Effector memory CD4-positive, alpha-beta T cell (primary cell): ENCODE measurements around the gene PKDCC.

Experiments used
- DNase-seq, 3 donors: peaks; one replicate each; pipeline ENCODE4 v3.0.0-alpha.2; 2020
- H3K27ac ChIP-seq: 2 replicates; pipeline ENCODE4 v1.7.0; 2013; ENCODE audit warnings: mild to moderate bottlenecking, low read length, moderate library complexity; ENCODE audit not compliant: insufficient read depth, poor library complexity, severe bottlenecking
- H3K27me3 ChIP-seq: replicated peaks from 2 replicates; pipeline ENCODE4 v1.7.0; 2013; ENCODE audit warnings: mild to moderate bottlenecking, low read length; ENCODE audit not compliant: insufficient read depth, control insufficient read depth, poor library complexity, severe bottlenecking
- H3K36me3 ChIP-seq: 2 replicates; pipeline ENCODE4 v1.7.0; 2013; ENCODE audit warnings: mild to moderate bottlenecking, low read length, moderate library complexity; ENCODE audit not compliant: control insufficient read depth, insufficient read depth
- H3K4me1 ChIP-seq: 2 replicates; pipeline ENCODE4 v1.7.0; 2013; ENCODE audit warnings: low read length, mild to moderate bottlenecking; ENCODE audit not compliant: control insufficient read depth, insufficient read depth, poor library complexity, severe bottlenecking
- H3K4me3 ChIP-seq: 2 replicates; pipeline ENCODE4 v1.7.0; 2013; ENCODE audit warnings: low read length, low read depth, mild to moderate bottlenecking; ENCODE audit not compliant: insufficient read depth, poor library complexity, severe bottlenecking
- H3K9me3 ChIP-seq: 2 replicates; pipeline ENCODE4 v1.7.0; 2013; ENCODE audit warnings: mild to moderate bottlenecking, low read length, moderate library complexity; ENCODE audit not compliant: control insufficient read depth
- total RNA-seq, 3 donors: gene quantifications; one replicate each; lab custom pipeline; 2026; lab: John Stamatoyannopoulos, UW

The PKDCC gene
- total RNA-seq = 0.09 to 0.39 (median 0.17) reads per million in 3 donors

GRCh38 chr2:42047488-42048298 lies at the start of gene PKDCC:
TSS of gene PKDCC (plus strand) at chr2:42048021. CDS start at chr2:42048200, 179 bp downstream.
- Histone ChIP-seq H3K9me3 (no peaks in the 10 kb centered on the region), H3K27me3 (peaks cover 26% of the 10 kb centered on the region), H3K27ac (no peak within 1 kb of the TSS), H3K36me3 (no peaks in the 10 kb centered on the region), H3K4me1 (peaks cover 8% of the 10 kb centered on the region), H3K4me3 (peak within 1 kb of the TSS; percentile 52)
- peak; percentile 13 to 26 (median 17) for DNase-seq

- Histone ChIP-seq H3K27me3 (no peaks in the 10 kb centered on the region), H3K27ac (no peak overlapping the region), H3K36me3 (no peaks in the 10 kb centered on the region), H3K4me3 (no peak overlapping the region), H3K4me1 (no peaks in the 10 kb centered on the region), H3K9me3 (peaks cover under 1% of the 10 kb centered on the region)
- DNase-seq = no peak
Measured at GRCh38 chr2:41998186-41999127, 49.4 kb upstream of the PKDCC start.

GRCh38 chr2:41999128-41999480 lies 48.7 kb upstream of the PKDCC start:
- H3K27me3 ChIP-seq = no peaks in the 10 kb centered on the region
- no peaks in the 10 kb centered on the region for H3K4me1 ChIP-seq
- H3K4me3 ChIP-seq = no peak overlapping the region
- H3K36me3 ChIP-seq = no peaks in the 10 kb centered on the region
- no peak for DNase-seq
- H3K9me3 ChIP-seq = peaks cover 7% of the 10 kb centered on the region
- H3K27ac ChIP-seq = no peak overlapping the region

- Histone ChIP-seq H3K4me1 (no peaks in the 10 kb centered on the region), H3K27ac (no peak overlapping the region), H3K27me3 (no peaks in the 10 kb centered on the region), H3K9me3 (peaks cover 9% of the 10 kb centered on the region), H3K4me3 (no peak overlapping the region), H3K36me3 (no peaks in the 10 kb centered on the region)
- DNase-seq = no peak
Measured at GRCh38 chr2:41999592-42000281, 48.1 kb upstream of the PKDCC start.

GRCh38 chr2:42001711-42002201 lies 46.1 kb upstream of the PKDCC start:
- no peaks in the 10 kb centered on the region for H3K27me3 ChIP-seq
- DNase-seq = no peak
- no peaks in the 10 kb centered on the region for H3K4me1 ChIP-seq
- no peak overlapping the region for H3K27ac ChIP-seq
- peaks cover 9% of the 10 kb centered on the region for H3K9me3 ChIP-seq
- no peaks in the 10 kb centered on the region for H3K36me3 ChIP-seq
- no peak overlapping the region for H3K4me3 ChIP-seq

- Histone ChIP-seq H3K4me3 (no peak overlapping the region), H3K27me3 (no peaks in the 10 kb centered on the region), H3K36me3 (no peaks in the 10 kb centered on the region), H3K27ac (no peak overlapping the region), H3K9me3 (peaks cover 9% of the 10 kb centered on the region), H3K4me1 (peaks cover 3% of the 10 kb centered on the region)
- DNase-seq = no peak
Measured at GRCh38 chr2:42007551-42007950, 40.3 kb upstream of the PKDCC start.

GRCh38 chr2:42008241-42008921 lies 39.4 kb upstream of the PKDCC start:
- Histone ChIP-seq H3K36me3 (no peaks in the 10 kb centered on the region), H3K27ac (no peak overlapping the region), H3K4me1 (peaks cover 3% of the 10 kb centered on the region), H3K4me3 (no peak overlapping the region), H3K9me3 (peaks cover 9% of the 10 kb centered on the region), H3K27me3 (no peaks in the 10 kb centered on the region)
- no peak for DNase-seq

GRCh38 chr2:42009657-42010580 lies 37.9 kb upstream of the PKDCC start:
- Histone ChIP-seq H3K4me1 (peaks cover 3% of the 10 kb centered on the region), H3K27ac (no peak overlapping the region), H3K27me3 (no peaks in the 10 kb centered on the region), H3K9me3 (no peaks in the 10 kb centered on the region), H3K4me3 (peak overlapping the region; percentile 52), H3K36me3 (no peaks in the 10 kb centered on the region)
- DNase-seq = no peak
